HG02884 (cell line): Measurements from ENCODE around the gene SPATC1L.
A peak's percentile ranks its signal among the peaks of the same experiment; 100 is the strongest.
"Not testable (repeated sequence)": the region's sequence is repeated elsewhere in the genome, so short reads cannot be mapped to it uniquely, and the experiment has no call there.

Experiments
- ATAC-seq: cut with Tn5 transposase; IDR thresholded peaks from one replicate; pipeline ENCODE4 v1.9.1; 2021; ENCODE audit warnings: mild to moderate bottlenecking, moderate library complexity; ENCODE audit not compliant: unreplicated experiment

Gene SPATC1L

DNA sequence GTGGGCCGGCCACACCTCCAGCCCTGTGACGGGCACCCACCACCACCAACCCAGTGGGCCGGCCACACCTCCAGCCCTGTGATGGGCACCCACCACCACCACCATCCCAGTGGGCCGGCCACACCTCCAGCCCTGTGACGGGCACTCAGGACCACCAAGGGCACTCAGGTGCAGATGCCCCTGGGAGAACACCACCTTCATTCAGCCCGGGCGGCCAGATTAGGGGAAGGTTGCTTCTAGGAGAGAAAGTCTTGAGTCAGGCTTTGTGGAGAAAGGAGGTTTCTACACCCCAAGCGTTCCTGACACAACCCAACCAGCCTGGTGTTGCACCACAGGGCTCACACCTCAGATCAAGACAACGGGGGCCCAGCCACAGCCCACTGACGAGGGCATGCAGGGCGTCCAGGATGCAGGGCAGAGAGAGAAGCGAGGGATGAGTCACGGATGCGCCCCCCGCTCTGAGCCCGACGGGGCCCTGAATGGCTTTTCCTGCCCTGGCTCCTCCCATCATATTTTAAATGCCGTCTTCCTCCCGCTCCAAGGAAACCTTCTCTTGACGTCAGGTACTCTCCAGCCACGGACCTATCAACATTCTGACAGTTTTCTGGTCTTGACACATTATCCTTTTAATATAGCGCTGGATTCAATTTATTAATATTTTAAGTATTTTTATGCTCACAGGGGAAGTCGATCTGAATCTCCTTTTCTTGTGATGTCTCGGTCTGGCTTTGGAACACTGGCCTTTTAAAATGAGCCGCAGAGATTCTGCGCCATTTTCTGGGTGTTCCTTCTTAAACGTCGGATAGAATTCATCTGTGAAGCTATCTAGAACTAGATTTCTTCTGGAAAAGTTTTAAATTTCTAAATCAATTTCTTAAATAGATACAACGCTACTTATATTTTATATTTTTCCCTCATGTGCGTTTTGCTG, 631 bp upstream of the SPATC1L start:
- ATAC-seq: peak; percentile 45

DNA sequence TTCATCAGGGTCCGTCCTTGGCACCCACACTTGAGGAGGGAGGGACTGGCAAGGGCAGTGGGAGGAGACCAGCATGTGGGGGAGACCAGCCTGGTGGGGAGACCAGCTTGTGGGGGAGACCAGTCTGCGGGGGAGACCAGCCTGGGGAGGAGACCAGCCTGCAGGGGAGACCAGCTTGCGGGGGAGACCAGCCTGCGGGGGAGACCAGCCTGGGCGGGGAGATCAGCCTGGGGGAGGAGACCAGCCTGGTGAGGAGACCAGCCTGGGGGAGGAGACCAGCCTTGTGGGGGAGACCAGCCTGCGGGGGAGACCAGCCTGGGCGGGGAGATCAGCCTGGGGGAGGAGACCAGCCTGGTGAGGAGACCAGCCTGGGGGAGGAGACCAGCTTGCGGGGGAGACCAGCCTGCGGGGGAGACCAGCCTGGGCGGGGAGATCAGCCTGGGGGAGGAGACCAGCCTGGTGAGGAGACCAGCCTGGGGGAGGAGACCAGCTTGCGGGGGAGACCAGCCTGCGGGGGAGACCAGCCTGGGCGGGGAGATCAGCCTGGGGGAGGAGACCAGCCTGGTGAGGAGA, 836 bp downstream of the SPATC1L start:
- not testable (repeated sequence) for ATAC-seq

DNA sequence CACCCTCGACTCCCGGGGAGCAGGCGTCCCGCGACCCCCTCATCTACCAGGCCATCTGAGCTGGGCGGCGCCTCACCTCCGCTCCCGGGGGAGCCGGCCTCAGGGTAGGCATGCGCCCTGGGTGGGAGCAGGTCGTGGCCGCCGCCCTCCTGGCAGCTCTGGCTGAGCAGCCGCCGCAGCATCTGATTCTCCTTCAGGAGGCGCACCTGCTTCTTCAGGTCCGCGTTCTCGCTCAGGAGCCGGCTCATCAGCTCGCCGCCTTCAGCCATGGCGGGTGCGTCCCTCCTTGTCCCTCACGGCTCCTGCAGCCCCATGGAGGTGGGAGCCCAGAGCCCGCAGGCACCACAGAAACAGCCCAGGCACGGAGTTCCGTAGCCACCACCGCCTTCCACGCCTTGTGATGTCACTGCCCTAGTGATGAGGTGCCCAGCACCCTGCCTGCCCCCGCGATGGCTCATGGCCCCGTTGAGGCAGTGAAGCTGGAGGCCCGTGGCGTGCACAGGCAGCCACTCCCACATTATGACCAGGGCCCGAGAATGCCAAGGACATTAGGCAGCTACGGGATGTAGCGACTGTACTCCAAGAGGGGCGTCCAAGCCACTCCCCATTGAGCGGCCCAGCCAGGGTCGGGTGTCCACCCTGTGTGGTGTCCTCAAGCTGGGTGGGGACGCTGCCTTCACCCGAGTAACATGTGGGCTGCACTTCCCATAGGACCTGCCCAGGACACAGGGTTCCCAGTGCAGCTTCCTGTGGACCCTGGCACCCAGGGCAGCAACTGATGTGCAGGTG, 1.5 kb downstream of the SPATC1L start:
- no peak for ATAC-seq

DNA sequence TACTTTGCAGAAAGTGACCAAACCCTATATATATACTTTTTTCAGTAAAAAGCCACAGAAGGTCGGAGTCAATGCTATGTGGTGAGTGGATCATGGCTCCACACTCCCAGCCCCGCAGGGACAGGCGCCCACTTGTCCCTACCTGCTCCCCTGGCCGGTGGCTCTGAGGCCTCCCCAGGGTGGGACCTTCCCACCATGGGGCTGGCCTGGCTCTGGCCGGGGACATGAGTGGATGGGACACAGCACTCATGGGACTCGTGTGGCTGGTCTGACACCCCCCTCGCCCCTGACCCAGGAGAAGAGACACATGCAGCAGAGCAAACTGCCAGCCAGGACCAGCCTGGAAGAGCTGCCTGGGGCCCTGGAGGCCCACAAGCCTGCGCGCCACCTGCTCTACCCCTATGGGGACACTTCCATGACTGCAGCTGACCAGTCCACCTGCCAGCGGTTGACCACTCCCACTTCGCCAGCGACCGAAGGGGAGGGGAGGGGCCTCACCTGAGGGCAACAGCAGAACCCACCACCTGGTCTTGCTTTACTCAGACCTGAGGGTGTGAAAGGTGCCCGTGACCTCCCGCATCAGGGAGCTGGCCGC, 2.2 kb downstream of the SPATC1L start:
- no peak for ATAC-seq

DNA sequence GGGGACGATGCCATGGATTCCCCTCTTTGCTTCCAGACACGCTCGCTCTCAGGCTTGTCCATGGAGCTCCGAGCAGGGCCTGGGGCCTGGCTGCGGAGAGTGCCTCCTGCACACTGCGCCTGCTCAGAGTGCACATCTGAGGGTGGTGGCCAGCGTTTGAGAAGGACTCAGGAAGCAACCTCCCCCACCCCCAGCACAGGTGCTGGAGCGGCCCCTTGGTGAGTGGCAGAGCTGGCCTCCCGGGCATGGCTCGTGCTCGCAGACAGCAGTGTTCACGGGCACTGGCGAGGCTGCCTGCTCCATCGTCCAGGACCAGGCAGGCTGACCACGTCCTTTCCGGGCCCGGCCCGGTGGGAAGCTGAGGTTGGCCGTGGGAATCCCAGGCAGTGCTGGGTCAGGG, 2.8 kb downstream of the SPATC1L start:
- ATAC-seq: no peak

DNA sequence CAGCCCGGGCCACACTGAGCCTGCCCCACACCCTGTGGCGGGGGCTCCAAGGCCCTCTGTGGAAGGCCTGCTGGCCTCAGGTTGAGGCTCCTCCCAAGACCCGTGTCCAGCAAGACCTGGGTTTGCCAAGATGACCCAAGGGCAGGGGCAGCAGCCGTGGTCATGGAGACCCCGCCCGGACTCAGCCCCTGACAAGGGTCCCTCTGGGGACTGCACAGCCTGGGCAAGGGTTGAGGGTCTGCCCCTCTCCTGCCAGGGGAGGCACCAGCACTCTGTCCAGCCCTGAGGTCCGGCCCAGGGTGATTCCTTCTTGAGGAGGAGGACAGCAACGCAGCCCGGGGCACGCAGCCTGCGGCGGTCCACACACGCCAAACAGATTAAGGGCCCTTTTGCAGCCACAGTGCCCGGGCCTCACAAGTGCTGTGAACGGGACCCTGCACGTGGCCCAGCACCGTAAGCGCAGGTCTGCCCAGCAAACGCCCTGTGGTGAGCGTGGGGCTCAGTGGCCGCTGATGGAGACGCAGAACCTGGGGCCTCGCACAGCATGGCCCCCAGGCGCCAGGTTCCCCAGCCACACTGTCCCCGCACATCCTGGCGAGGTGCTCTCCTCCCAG, 3.4 kb downstream of the SPATC1L start:
- no peak for ATAC-seq

DNA sequence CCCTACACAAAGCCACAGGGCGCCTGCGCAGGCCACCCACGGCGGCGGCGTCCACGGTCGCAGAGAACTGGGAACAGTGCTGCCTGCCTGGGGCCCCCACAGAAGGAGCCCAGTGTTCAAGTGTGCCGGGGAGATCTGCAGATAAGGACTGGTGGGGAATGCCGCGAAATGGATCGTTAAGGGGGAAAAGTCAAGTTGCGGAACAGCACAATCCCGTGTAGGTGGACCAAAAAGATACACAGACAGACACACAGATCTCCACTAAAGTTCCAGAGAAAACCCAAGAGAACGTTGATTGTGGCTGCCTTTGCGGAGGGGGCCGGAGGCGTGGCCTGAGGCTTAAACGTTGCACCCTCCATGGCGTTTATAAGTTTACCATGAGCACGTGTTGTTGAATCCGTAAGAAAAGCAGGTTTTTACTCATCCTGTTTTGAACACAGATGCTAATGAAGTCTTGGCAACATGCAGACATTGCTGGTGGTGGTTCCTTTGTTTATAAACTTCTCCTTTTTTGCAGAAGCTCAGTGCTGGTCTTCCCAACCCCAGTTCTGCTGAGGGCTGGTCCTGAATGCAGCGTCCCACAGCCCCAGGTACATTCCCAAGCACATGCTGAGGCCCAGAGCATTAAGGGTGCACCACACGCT, 4.1 kb downstream of the SPATC1L start:
- no peak for ATAC-seq

DNA sequence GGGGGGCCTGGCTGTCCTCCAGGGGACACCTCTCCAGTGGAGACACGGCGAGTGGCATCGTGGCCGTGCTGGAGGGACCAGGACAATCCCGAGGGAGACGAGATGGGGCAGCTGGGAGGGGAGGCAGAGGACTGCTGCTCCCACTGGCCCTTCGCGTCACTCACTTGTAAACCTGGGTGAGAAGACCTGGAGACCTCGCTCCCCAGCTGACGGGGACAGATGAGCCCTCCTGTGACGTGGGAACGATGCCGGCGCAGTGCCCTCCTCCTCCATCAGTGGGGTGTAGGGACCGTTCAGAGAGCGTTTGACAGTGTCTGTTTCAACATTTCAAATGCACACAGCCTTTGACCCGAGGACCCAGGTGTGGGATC, 4.6 kb downstream of the SPATC1L start:
- ATAC-seq: no peak

DNA sequence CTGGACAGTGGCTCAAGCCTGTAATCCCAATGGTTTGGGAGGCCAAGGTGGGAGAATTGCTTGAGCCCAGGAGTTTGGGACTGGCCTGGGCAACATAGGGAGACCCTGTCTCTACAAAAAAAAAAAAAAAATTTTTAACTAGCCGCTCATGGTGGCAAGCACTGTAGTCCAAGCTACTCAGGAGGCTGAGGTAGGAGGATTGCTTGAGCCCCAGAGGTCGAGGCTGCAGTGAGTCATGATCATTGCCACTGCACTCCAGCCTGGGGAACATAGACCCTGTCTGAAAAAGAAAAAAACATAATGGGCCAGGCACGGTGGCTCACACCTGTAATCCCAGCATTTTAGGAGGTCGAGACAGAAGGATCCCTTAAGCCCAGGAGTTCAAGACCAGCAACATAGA, 5.3 kb downstream of the SPATC1L start:
- no peak for ATAC-seq

DNA sequence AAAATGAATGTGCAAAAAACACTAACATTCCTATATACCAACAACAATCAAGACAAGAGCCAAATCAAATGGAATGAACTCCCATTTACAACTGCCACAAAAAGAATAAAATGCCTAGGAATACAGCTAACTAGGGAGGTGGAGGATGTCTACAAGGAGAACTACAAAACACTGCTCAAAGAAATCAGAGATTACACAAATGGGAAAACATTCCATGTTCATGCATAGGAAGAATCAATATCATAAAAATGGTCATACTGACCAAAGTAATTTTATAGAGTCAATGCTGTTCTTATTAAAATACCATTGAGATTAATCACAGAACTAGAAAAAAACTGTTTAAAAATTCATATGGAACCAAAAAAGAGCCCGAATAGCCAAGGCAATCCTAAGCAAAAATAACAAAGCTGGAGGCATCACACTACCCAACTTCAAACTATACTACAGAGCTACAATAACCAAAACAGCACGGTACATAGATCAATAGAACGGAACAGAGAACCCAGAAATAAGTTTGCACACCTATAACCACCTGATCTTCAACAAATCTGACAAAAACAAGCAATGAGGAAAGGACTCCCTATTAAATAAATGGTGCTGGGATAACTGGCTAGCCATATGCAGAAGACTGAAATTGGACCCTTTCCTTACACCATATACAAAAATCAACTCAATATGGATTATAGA, 7.7 kb downstream of the SPATC1L start:
- ATAC-seq: not testable (repeated sequence)

DNA sequence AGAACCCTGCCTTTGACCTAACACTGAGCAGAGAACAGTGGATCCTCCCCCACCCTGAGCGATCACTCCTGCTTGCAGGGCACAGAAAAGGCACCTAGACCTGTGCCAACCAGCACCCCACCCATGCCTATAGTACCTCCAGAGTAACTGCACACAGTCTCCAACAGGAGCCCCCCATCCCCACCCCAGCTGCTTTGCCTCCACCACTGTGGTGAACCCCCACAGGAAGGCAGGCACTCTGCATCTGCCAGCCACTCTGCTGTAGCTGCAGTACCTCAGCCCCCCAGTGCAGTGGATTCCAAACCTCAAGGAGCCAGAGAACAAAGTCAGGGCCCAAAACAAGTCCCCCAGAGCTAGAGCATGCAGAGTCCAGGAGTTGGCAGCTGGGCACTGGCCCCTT, 10.7 kb downstream of the SPATC1L start:
- no peak for ATAC-seq

DNA sequence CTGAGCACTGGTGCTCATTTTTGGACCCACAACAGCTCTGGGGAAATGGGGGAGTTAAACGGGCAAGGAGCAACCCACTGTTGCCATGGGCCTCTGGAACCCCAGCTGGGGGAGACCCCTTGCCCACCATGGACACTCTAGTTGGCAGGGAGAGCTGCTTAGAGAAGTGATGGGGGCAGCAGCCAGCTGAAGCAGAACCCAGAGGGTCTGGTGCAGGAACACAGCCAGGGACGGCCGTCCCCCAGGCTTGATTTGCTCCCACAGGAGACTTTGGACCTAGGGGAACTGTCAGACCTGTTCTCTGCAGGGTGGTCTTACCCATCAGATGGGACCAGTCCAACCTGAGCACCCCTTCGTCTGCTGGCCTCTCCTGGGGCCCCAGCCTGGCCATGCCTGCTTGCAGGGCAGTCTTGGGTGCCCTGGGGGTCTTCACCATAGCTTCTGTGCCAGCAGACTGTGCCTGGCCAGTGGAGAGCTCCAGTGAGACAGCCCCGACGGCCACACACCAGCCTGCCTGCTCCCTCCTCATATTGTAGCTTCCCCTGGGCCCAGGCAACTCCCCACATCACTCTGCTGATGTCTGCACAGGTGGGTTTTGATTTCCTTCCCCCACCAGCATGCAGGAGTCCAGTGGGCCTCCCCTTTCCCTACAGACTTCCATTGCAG, 11.3 kb downstream of the SPATC1L start:
- ATAC-seq: no peak

DNA sequence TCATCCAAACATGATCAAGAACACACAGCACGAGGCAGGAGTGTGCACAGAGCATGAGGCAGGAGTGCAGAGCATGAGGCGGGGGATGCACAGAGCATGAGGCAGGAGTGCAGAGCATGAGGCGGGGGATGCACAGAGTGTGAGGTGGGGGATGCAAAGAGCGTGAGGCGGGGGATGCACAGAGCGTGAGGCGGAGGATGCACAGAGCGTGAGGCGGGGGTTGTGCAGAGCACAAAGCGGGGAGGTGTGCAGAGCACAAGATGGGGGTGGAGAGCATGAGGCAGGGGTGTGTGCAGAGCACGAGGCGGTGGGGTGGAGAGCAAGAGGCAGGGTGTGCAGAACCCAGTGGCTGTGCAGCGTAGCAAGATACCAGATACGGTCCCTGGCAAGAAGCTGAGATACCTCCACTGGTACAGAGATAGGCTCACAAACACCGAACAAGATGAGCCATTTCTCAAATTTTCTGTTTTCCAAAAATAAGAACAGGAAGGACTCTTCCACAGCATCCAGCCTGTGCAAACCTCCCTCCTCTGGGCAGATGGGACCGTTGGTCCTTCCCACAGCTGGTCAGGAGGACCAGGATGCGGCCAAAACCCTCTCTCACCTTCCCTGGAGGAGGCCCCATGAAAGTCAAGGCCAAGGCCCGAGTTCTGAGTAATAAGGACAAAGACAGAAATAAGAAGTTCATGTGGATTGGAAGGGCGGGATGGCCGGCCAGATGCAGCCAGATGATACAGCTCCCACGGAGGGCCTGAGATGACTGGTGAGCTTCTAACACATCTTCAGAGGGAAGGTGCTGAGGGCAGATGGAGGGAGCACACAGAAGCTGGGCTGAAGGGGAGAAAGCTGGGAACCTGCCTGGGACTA, 12.0 kb downstream of the SPATC1L start:
- no peak for ATAC-seq

DNA sequence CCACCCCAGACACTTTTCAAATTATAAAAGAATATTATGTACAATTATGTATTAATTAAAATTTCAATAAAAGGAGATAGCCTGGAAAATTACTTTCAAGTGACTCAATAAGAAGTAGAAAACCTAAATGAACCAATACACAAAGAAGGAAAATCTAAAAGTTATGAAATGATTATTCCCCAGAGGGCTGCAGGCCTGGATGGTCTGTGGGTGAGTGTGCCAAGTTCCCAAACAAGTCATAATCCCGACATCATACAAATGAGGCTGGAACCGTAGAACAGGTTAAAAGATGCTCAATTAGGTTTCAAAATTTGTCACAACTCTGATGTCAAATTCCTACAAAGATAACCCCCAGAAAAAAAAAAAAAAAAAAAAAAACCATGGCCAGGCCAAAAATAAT, 12.7 kb downstream of the SPATC1L start:
- no peak for ATAC-seq

DNA sequence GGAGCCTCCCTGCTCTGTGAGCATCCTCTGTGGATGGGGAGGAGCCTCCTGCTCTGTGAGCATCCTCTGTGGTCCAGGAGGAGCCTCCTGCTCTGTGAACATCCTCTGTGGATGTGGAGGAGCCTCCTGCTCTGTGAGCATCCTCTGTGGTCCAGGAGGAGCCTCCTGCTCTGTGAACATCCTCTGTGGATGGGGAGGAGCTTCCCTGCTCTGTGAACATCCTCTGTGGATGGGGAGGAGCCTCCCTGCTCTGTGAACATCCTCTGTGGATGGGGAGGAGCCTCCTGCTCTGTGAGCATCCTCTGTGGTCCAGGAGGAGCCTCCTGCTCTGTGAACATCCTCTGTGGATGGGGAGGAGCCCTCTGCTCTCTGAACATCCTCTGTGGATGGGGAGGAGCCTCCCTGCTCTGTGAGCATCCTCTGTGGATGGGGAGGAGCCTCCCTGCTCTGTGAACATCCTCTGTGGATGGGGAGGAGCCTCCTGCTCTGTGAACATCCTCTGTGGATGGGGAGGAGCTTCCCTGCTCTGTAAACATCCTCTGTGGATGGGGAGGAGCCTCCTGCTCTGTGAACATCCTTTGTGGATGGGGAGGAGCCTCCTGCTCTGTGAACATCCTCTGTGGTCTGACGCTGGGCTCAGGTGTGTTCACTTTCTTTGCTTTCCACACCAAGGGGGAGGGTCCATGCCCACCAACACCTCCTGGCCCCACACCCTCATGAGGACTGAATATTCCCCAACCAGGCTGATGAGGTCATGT, 13.6 kb downstream of the SPATC1L start:
- not testable (repeated sequence) for ATAC-seq

DNA sequence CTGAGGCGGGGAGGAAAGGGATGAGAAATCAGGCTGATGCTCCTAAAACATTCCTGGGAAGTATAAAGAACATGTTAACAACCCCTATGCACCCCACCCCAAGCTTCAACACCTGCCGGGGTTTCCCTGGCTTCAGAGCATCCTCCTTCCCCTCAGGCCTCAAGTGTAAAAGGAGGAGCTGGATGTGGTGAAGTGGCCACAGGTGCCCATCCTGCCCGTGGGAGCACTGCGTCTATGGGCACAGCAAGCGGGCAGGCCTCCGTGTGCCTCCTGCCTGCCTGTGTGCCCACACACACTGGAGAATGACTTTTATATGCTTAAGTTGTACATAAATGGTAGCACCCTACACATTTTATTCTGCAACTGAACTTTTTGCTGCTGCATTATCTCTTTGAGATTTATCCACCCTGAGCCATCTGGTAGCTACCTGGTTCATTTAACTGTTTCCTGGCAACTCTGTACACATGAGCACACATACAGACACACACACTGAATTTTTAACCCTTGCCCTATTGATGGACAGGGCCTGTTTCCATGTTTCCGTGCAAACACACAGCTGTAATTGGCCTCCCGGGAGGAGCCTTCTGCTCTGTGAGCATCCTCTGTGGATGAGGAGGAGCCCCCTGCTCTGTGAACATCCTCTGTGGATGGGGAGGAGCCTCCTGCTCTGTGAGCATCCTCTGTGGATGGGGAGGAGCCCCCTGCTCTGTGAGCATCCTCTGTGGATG, 15.4 kb downstream of the SPATC1L start:
- no peak for ATAC-seq

DNA sequence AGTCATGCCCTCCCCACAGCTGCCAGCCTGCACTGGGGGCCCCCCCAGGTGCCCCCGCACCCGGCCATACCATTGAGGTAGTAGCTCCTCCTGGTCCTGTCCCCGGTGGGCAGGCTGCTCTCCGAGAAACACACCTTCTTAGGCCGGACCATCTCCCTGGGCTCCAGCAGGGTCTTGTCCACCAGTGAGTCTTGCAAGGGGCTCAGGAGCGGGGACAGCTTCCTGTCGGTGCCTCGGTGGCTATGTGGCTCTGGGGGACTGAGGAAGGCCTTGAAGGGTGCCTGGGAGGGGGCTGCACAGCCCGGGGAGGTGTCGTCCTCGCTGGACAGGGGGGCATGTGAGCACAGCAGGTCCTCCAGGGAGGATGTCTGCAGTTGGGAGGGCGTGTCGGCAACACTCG, 16.0 kb downstream of the SPATC1L start:
- ATAC-seq: no peak
